HG03439 (cell line): Measurements from ENCODE around the gene ATP5F1C.

Experiments
- ATAC-seq: cut with Tn5 transposase; IDR thresholded peaks from one replicate; pipeline ENCODE4 v1.9.1; 2021; ENCODE audit warnings: mild to moderate bottlenecking, moderate library complexity; ENCODE audit not compliant: unreplicated experiment

ATP5F1C gene

GRCh38 chr10:7836571-7836970 lies 48.6 kb downstream of the ATP5F1C start:
- ATAC-seq = no peak

- no peak for ATAC-seq
These were observed 58.6 kb downstream of the ATP5F1C start for GRCh38 chr10:7846591-7846990.

- no peak for ATAC-seq
These were observed 65.4 kb downstream of the ATP5F1C start for GRCh38 chr10:7853226-7853842.

- no peak for ATAC-seq
These were observed 65.9 kb downstream of the ATP5F1C start for GRCh38 chr10:7853890-7854289.

- no peak for ATAC-seq
These were observed 67.2 kb downstream of the ATP5F1C start for GRCh38 chr10:7855205-7855604.

GRCh38 chr10:7856678-7857077 lies 68.7 kb downstream of the ATP5F1C start:
- ATAC-seq = no peak

- no peak for ATAC-seq
These were observed 69.3 kb downstream of the ATP5F1C start for GRCh38 chr10:7857262-7857661.
